Activated CD4-positive, alpha-beta T cell treated with anti-CD3 and anti-CD28 coated beads, Interleukin-2, amount 10 ng/mL, durations not matched to agents 24 days and 14 days (primary cell): ENCODE results near the gene BTBD9. TPM values are rescaled to one million over a fixed set of nuclear protein-coding genes. Genes with fewer than 3 reads are reported as not detected.

Experiments used
- DNase-seq: peaks from one replicate; pipeline ENCODE4 v3.0.0; 2022
- H3K27ac Mint-ChIP-seq: one replicate; pipeline ENCODE4 v1.8.0; 2022; ENCODE audit warnings: mild to moderate bottlenecking, mixed read lengths
- H3K27me3 Mint-ChIP-seq: one replicate; pipeline ENCODE4 v1.8.0; 2022; ENCODE audit warnings: mixed read lengths
- H3K36me3 Mint-ChIP-seq: one replicate; pipeline ENCODE4 v1.8.0; 2022; ENCODE audit warnings: low read depth, mild to moderate bottlenecking, mixed read lengths
- H3K4me1 Mint-ChIP-seq: one replicate; pipeline ENCODE4 v1.8.0; 2021; ENCODE audit warnings: mixed read lengths
- H3K4me3 Mint-ChIP-seq: one replicate; pipeline ENCODE4 v1.8.0; 2022; ENCODE audit warnings: mild to moderate bottlenecking, moderate library complexity, mixed read lengths
- H3K9me3 Mint-ChIP-seq: one replicate; pipeline ENCODE4 v1.8.0; 2021; ENCODE audit warnings: mixed read lengths
- intact Hi-C: fragments of 100-400 bp; cut with micrococcal nuclease; formaldehyde crosslinking; loops from one replicate; pipeline ENCODE4 v1.15.1; 2023
- total RNA-seq: library from RNA; stranded (reverse); gene quantifications from 2 replicates; pipeline ENCODE4 v1.2.3, GENCODE V29; 2022

The BTBD9 gene
- total RNA-seq, 1 donor from 2014 or later: 12.4 TPM

- Mint-ChIP-seq H3K27me3 (no peaks in the 10 kb centered on the region), H3K9me3 (no peaks in the 10 kb centered on the region), H3K36me3 (no peaks in the 10 kb centered on the region), H3K27ac (no peak overlapping the region), H3K4me1 (no peaks in the 10 kb centered on the region), H3K4me3 (no peak overlapping the region)
- DNase-seq: no peak
- intact Hi-C loops: no loop called here
Observed at GRCh38 chr6:38163186-38164130, 476.3 kb downstream of the BTBD9 start.

- H3K27me3 Mint-ChIP-seq: no peaks in the 10 kb centered on the region
- DNase-seq: no peak
- H3K9me3 Mint-ChIP-seq: no peaks in the 10 kb centered on the region
- intact Hi-C loops: no loop called here
- no peak overlapping the region for H3K4me3 Mint-ChIP-seq
- H3K4me1 Mint-ChIP-seq: no peaks in the 10 kb centered on the region
- no peaks in the 10 kb centered on the region for H3K36me3 Mint-ChIP-seq
- no peak overlapping the region for H3K27ac Mint-ChIP-seq
Observed at GRCh38 chr6:38162493-38163185, 477.1 kb downstream of the BTBD9 start.

- Mint-ChIP-seq H3K36me3 (no peaks in the 10 kb centered on the region), H3K9me3 (no peaks in the 10 kb centered on the region), H3K27ac (no peak overlapping the region), H3K27me3 (no peaks in the 10 kb centered on the region), H3K4me1 (no peaks in the 10 kb centered on the region), H3K4me3 (no peak overlapping the region)
- no peak for DNase-seq
- intact Hi-C loops: no loop called here
Observed at GRCh38 chr6:38161754-38162492, 477.8 kb downstream of the BTBD9 start.

GRCh38 chr6:38161331-38161730 is 478.4 kb downstream of the BTBD9 start:
- no peaks in the 10 kb centered on the region for H3K36me3 Mint-ChIP-seq
- no peak for DNase-seq
- no peaks in the 10 kb centered on the region for H3K27me3 Mint-ChIP-seq
- no peaks in the 10 kb centered on the region for H3K9me3 Mint-ChIP-seq
- H3K4me3 Mint-ChIP-seq: no peak overlapping the region
- intact Hi-C loops: no loop called here
- no peaks in the 10 kb centered on the region for H3K4me1 Mint-ChIP-seq
- no peak overlapping the region for H3K27ac Mint-ChIP-seq

- no peaks in the 10 kb centered on the region for H3K9me3 Mint-ChIP-seq
- no peak for DNase-seq
- H3K36me3 Mint-ChIP-seq: no peaks in the 10 kb centered on the region
- intact Hi-C loops: no loop called here
- H3K4me3 Mint-ChIP-seq: no peak overlapping the region
- H3K27me3 Mint-ChIP-seq: no peaks in the 10 kb centered on the region
- H3K27ac Mint-ChIP-seq: no peak overlapping the region
- no peaks in the 10 kb centered on the region for H3K4me1 Mint-ChIP-seq
Observed at GRCh38 chr6:38160831-38161230, 478.9 kb downstream of the BTBD9 start.

- intact Hi-C loops: no loop called here
- H3K36me3 Mint-ChIP-seq: no peaks in the 10 kb centered on the region
- H3K9me3 Mint-ChIP-seq: no peaks in the 10 kb centered on the region
- no peak for DNase-seq
- H3K27ac Mint-ChIP-seq: no peak overlapping the region
- H3K27me3 Mint-ChIP-seq: no peaks in the 10 kb centered on the region
- no peaks in the 10 kb centered on the region for H3K4me1 Mint-ChIP-seq
- H3K4me3 Mint-ChIP-seq: no peak overlapping the region
Observed at GRCh38 chr6:38159596-38159995, 480.1 kb downstream of the BTBD9 start.

- intact Hi-C loops: no loop called here
- Mint-ChIP-seq H3K27ac (no peak overlapping the region), H3K9me3 (no peaks in the 10 kb centered on the region), H3K4me1 (no peaks in the 10 kb centered on the region), H3K27me3 (no peaks in the 10 kb centered on the region), H3K4me3 (no peak overlapping the region), H3K36me3 (no peaks in the 10 kb centered on the region)
- no peak for DNase-seq
Observed at GRCh38 chr6:38158762-38159350, 480.9 kb downstream of the BTBD9 start.

GRCh38 chr6:38157905-38158304 is 481.8 kb downstream of the BTBD9 start:
- Mint-ChIP-seq H3K4me3 (no peak overlapping the region), H3K27ac (no peak overlapping the region), H3K27me3 (no peaks in the 10 kb centered on the region), H3K9me3 (no peaks in the 10 kb centered on the region), H3K36me3 (no peaks in the 10 kb centered on the region), H3K4me1 (no peaks in the 10 kb centered on the region)
- no peak for DNase-seq
- intact Hi-C loops: no loop called here

- intact Hi-C loops: no loop called here
- no peak for DNase-seq
- Mint-ChIP-seq H3K4me1 (no peaks in the 10 kb centered on the region), H3K27me3 (no peaks in the 10 kb centered on the region), H3K27ac (peak overlapping the region; percentile 25), H3K36me3 (no peaks in the 10 kb centered on the region), H3K4me3 (no peak overlapping the region), H3K9me3 (no peaks in the 10 kb centered on the region)
Observed at GRCh38 chr6:38156818-38157565, 482.7 kb downstream of the BTBD9 start.

- Mint-ChIP-seq H3K36me3 (no peaks in the 10 kb centered on the region), H3K27ac (no peak overlapping the region), H3K4me1 (no peaks in the 10 kb centered on the region), H3K9me3 (no peaks in the 10 kb centered on the region), H3K27me3 (no peaks in the 10 kb centered on the region), H3K4me3 (no peak overlapping the region)
- intact Hi-C loops: no loop called here
- no peak for DNase-seq
Observed at GRCh38 chr6:38155621-38156204, 484.0 kb downstream of the BTBD9 start.

GRCh38 chr6:38155144-38155543 is 484.6 kb downstream of the BTBD9 start:
- Mint-ChIP-seq H3K4me3 (no peak overlapping the region), H3K27me3 (no peaks in the 10 kb centered on the region), H3K36me3 (no peaks in the 10 kb centered on the region), H3K27ac (no peak overlapping the region), H3K9me3 (no peaks in the 10 kb centered on the region), H3K4me1 (no peaks in the 10 kb centered on the region)
- no peak for DNase-seq
- intact Hi-C loops: no loop called here

- intact Hi-C loops: no loop called here
- no peaks in the 10 kb centered on the region for H3K4me1 Mint-ChIP-seq
- no peaks in the 10 kb centered on the region for H3K27me3 Mint-ChIP-seq
- H3K27ac Mint-ChIP-seq: no peak overlapping the region
- DNase-seq: no peak
- H3K4me3 Mint-ChIP-seq: no peak overlapping the region
- H3K36me3 Mint-ChIP-seq: no peaks in the 10 kb centered on the region
- H3K9me3 Mint-ChIP-seq: no peaks in the 10 kb centered on the region
Observed at GRCh38 chr6:38154731-38155130, 485.0 kb downstream of the BTBD9 start.

GRCh38 chr6:38153798-38154345 is 485.9 kb downstream of the BTBD9 start:
- no peaks in the 10 kb centered on the region for H3K36me3 Mint-ChIP-seq
- H3K27ac Mint-ChIP-seq: no peak overlapping the region
- intact Hi-C loops: no loop called here
- no peaks in the 10 kb centered on the region for H3K9me3 Mint-ChIP-seq
- H3K4me3 Mint-ChIP-seq: no peak overlapping the region
- no peaks in the 10 kb centered on the region for H3K4me1 Mint-ChIP-seq
- no peaks in the 10 kb centered on the region for H3K27me3 Mint-ChIP-seq
- DNase-seq: no peak
